Measurements from ENCODE around the gene GAB3. TPM values are rescaled to one million over a fixed set of nuclear protein-coding genes. Genes with fewer than 3 reads are reported as not detected.

Gene GAB3
- polyA plus RNA-seq, 1 donor (not counting 4 experiments of a cell fraction or from before 2014, with no cell fraction given) = 0.18 TPM

- DNase-seq (ENCODE audit: low read depth, low spot score) = no peak
- no peak for FAIRE-seq
- H3K9ac ChIP-seq (ENCODE audit: control insufficient read depth, extremely low read depth, insufficient read depth, low read length) = no peak overlapping the region
Measured at GRCh38 chrX:154758696-154759095, 7.8 kb upstream of the GAB3 start.

DNA sequence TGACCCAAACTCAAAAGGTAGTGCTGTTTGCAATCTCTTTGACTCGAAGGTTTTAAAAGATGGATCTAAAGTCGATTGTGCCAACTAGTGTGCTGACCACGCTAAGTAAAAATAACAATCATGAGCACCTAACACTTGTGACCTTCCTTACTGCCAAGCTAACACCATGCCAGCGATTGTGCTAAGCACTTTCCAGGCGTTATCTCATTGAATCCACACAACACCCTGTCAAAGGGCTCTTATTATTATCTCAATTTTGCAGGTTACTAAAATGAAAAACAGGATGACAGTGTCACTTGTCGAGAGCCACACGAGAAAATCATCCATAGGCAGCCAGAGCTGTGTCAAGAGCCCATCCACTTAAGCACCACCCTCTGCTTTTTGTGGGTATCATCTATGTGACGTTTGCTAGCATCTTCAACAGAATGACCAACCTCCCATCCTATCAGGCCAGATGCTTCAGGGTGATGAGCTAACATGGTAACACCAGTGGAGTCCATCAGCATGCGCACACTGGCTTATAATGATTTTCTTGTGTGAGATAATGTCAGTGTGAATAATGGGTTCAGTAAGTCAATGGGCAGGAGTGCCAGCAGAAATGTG lies 893 bp upstream of the GAB3 start:
- Histone ChIP-seq H3K27ac (ENCODE audit: control insufficient read depth, insufficient read depth, low read length) (no peak overlapping the region), H3K9me1 (ENCODE audit: control insufficient read depth, extremely low read depth, insufficient read depth, low read length) (no peaks in the 10 kb centered on the region), H3K4me3 (ENCODE audit: control insufficient read depth in 2 of 3, extremely low read depth in 1 of 3, insufficient read depth in 2 of 3, low read depth in 1 of 3, low read length in 3 of 3) (no peak overlapping the region), H3K79me2 (ENCODE audit: control insufficient read depth, insufficient read depth, low read length) (no peaks in the 10 kb centered on the region), H3K4me2 (ENCODE audit: control insufficient read depth, extremely low read depth, insufficient read depth, low read depth, low read length) (no peak overlapping the region), H2AFZ (ENCODE audit: control insufficient read depth, low read length) (no peak overlapping the region), H3K9me3 (ENCODE audit: control insufficient read depth, low read depth, low read length) (no peaks in the 10 kb centered on the region), H3K36me3 (ENCODE audit: control insufficient read depth in 2 of 2, extremely low read depth in 1 of 2, insufficient read depth in 2 of 2, low read length in 2 of 2) (no peaks in the 10 kb centered on the region), H4K20me1 (ENCODE audit: control insufficient read depth, extremely low read depth, insufficient read depth, low read length) (no peaks in the 10 kb centered on the region), H3K27me3 (ENCODE audit: control insufficient read depth, extremely low read depth, insufficient read depth, low read length) (peaks cover 21% of the 10 kb centered on the region), H3K4me1 (ENCODE audit: control insufficient read depth, extremely low read depth, insufficient read depth, low read length) (peaks cover 3% of the 10 kb centered on the region), H3K9ac (ENCODE audit: control insufficient read depth, extremely low read depth, insufficient read depth, low read length) (no peak overlapping the region)
- no peak for FAIRE-seq
- dilution Hi-C loops (cut with MboI; ENCODE audit: extremely low pct_ligation_motif_present, low sequenced_read_pairs) = no loop called here
- TF ChIP-seq, protein P1, sequence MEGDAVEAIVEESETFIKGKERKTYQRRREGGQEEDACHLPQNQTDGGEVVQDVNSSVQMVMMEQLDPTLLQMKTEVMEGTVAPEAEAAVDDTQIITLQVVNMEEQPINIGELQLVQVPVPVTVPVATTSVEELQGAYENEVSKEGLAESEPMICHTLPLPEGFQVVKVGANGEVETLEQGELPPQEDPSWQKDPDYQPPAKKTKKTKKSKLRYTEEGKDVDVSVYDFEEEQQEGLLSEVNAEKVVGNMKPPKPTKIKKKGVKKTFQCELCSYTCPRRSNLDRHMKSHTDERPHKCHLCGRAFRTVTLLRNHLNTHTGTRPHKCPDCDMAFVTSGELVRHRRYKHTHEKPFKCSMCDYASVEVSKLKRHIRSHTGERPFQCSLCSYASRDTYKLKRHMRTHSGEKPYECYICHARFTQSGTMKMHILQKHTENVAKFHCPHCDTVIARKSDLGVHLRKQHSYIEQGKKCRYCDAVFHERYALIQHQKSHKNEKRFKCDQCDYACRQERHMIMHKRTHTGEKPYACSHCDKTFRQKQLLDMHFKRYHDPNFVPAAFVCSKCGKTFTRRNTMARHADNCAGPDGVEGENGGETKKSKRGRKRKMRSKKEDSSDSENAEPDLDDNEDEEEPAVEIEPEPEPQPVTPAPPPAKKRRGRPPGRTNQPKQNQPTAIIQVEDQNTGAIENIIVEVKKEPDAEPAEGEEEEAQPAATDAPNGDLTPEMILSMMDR (optimal IDR thresholded peaks at IDR 0.05 in 1 of 3, IDR thresholded peaks at IDR 0.05 in 1 of 3, conservative IDR thresholded peaks at IDR 0.05 in 1 of 3; ENCODE audit: extremely low read depth in 1 of 3, insufficient read depth in 2 of 3, low read length in 3 of 3) = no peak
- TF ChIP-seq EZH2 (IDR thresholded peaks at IDR 0.05; ENCODE audit: low read length) = no peak
- no peak for DNase-seq (ENCODE audit: low read depth, low spot score)

More at GRCh38 chrX:154758696-154759095, 7.8 kb upstream of the GAB3 start:
- Histone ChIP-seq H3K9me3 (ENCODE audit: control insufficient read depth, low read depth, low read length) (no peaks in the 10 kb centered on the region), H3K4me1 (ENCODE audit: control insufficient read depth, extremely low read depth, insufficient read depth, low read length) (peaks cover 7% of the 10 kb centered on the region), H3K4me2 (ENCODE audit: control insufficient read depth, extremely low read depth, insufficient read depth, low read depth, low read length) (no peak overlapping the region), H3K27ac (ENCODE audit: control insufficient read depth, insufficient read depth, low read length) (no peak overlapping the region), H4K20me1 (ENCODE audit: control insufficient read depth, extremely low read depth, insufficient read depth, low read length) (no peaks in the 10 kb centered on the region), H3K4me3 (ENCODE audit: control insufficient read depth in 2 of 3, extremely low read depth in 1 of 3, insufficient read depth in 2 of 3, low read depth in 1 of 3, low read length in 3 of 3) (no peak overlapping the region), H2AFZ (ENCODE audit: control insufficient read depth, low read length) (no peak overlapping the region), H3K79me2 (ENCODE audit: control insufficient read depth, insufficient read depth, low read length) (peaks cover 10% of the 10 kb centered on the region), H3K27me3 (ENCODE audit: control insufficient read depth, extremely low read depth, insufficient read depth, low read length) (no peaks in the 10 kb centered on the region), H3K36me3 (ENCODE audit: control insufficient read depth in 2 of 2, extremely low read depth in 1 of 2, insufficient read depth in 2 of 2, low read length in 2 of 2) (no peaks in the 10 kb centered on the region), H3K9me1 (ENCODE audit: control insufficient read depth, extremely low read depth, insufficient read depth, low read length) (no peaks in the 10 kb centered on the region)
- dilution Hi-C loops (cut with MboI; ENCODE audit: extremely low pct_ligation_motif_present, low sequenced_read_pairs) = no loop called here
- TF ChIP-seq, protein P1 (optimal IDR thresholded peaks at IDR 0.05 in 1 of 3, IDR thresholded peaks at IDR 0.05 in 1 of 3, conservative IDR thresholded peaks at IDR 0.05 in 1 of 3; ENCODE audit: extremely low read depth in 1 of 3, insufficient read depth in 2 of 3, low read length in 3 of 3) = no peak
- no peak for TF ChIP-seq EZH2 (IDR thresholded peaks at IDR 0.05; ENCODE audit: low read length)

All from keratinocyte (primary cell).